Esophagus squamous epithelium (tissue), 5 donors: ENCODE data around the gene MZF1. TPM values are rescaled to one million over a fixed set of nuclear protein-coding genes. Genes with fewer than 3 reads are reported as not detected.

Experiments
- DNase-seq: peaks from one replicate; lab custom pipeline; 2025; lab: John Stamatoyannopoulos, UW
- H3K27ac ChIP-seq, 4 donors: fragments of 200-600 bp; sonication (generic); one replicate each; pipeline ENCODE4 v1.5.1; 2016 to 2019; ENCODE audit warnings: mild to moderate bottlenecking in 1 of 4
- H3K27me3 ChIP-seq, 4 donors: fragments of 200-600 bp; sonication (generic); 1 replicate in 3 of 4; 2 replicates in 1 of 4; pipeline versions ENCODE4 v1.5.1 to v1.6.0; 2017 to 2021; ENCODE audit warnings: antibody characterized with exemption in 1 of 4
- H3K36me3 ChIP-seq, 3 donors: fragments of 200-600 bp; sonication (generic); one replicate each; pipeline ENCODE4 v1.5.1; 2016 to 2019
- H3K4me1 ChIP-seq, 3 donors: fragments of 200-600 bp; sonication (generic); one replicate each; pipeline ENCODE4 v1.5.1; 2017 to 2019
- H3K4me3 ChIP-seq, 4 donors: fragments of 200-600 bp; sonication (generic); 1 replicate in 3 of 4; 2 replicates in 1 of 4; pipeline ENCODE4 v1.5.1; 2016 to 2019; ENCODE audit warnings: mild to moderate bottlenecking in 2 of 4, moderate library complexity in 1 of 4
- H3K9me3 ChIP-seq, 3 donors: fragments of 200-600 bp; sonication (generic); one replicate each; pipeline ENCODE4 v1.5.1; 2016 to 2019
- CTCF ChIP-seq, 6 experiments: fragments of 450-650 bp in 4 of 6; fragments of 200-600 bp in 2 of 6; sonication (generic) in 2 of 6; IDR thresholded peaks; one replicate each; pipeline ENCODE4 v1.5.1; 2016 to 2019; ENCODE audit warnings: antibody characterized with exemption in 6 of 6, mild to moderate bottlenecking in 4 of 6, moderate library complexity in 4 of 6
- POLR2A ChIP-seq, 4 donors: fragments of 450-650 bp; IDR thresholded peaks; one replicate each; pipeline ENCODE4 v1.6.1; 2017; ENCODE audit warnings: antibody characterized with exemption in 4 of 4, mild to moderate bottlenecking in 4 of 4, moderate library complexity in 3 of 4
- WGBS, 2 donors: methylation state at CpG; one replicate each; pipeline ENCODE4 v1.1.5; 2018; 5-methylcytosine and 5-hydroxymethylcytosine counted together
- intact Hi-C: fragments of 100-400 bp; cut with DNase I; formaldehyde crosslinking; loops from one replicate; pipeline ENCODE4 v1.15.0; 2022
- total RNA-seq, 4 donors: library from RNA; depleted of rRNA; stranded (reverse); fragments of >200 nt; gene quantifications; one replicate each; pipeline ENCODE4 v1.1.0, GENCODE V29; 2016
- donor health status: DM: yes; HTN: yes; CAD: no.

MZF1 gene
- total RNA-seq, 4 donors from 2014 or later: 11.8 to 30.9 (median 21.7) TPM

- Histone ChIP-seq H3K9me3 (no peaks in the 10 kb centered on the region), H3K27me3 (no peaks in the 10 kb centered on the region), H3K4me1 (peaks cover 24 to 49% (median 29%) of the 10 kb centered on the region in 3 donors), H3K27ac (no peak overlapping the region), H3K36me3 (peaks cover 41 to 74% (median 55%) of the 10 kb centered on the region in 3 donors), H3K4me3 (no peak overlapping the region)
- WGBS, 2 donors: 87 to 94% methylated on average over 7 to 10 of the region's 18 CpGs
- TF ChIP-seq CTCF (IDR thresholded peaks at IDR 0.05) (no peak), POLR2A (IDR thresholded peaks at IDR 0.05) (no peak)
- DNase-seq: no peak
- intact Hi-C loops: no loop called here
Observed at GRCh38 chr19:58547323-58548312, 25.5 kb downstream of the MZF1 start.

GRCh38 chr19:58546019-58546530, 27.1 kb downstream of the MZF1 start:
- no peak for DNase-seq
- peaks cover 24 to 49% (median 29%) of the 10 kb centered on the region in 3 donors for H3K4me1 ChIP-seq
- peak overlapping the region; percentile 64 to 98 (median 80) for H3K4me3 ChIP-seq
- H3K27me3 ChIP-seq: peaks cover 0 to 5% (median 0%) of the 10 kb centered on the region in 4 donors
- TF ChIP-seq CTCF (IDR thresholded peaks at IDR 0.05) (no peak), POLR2A (IDR thresholded peaks at IDR 0.05) (no peak)
- no peaks in the 10 kb centered on the region for H3K9me3 ChIP-seq
- WGBS, 2 donors: 0 to 18% methylated on average over 1 of the region's 1 CpG
- intact Hi-C loops: no loop called here
- peak overlapping the region in 3 of 4 donors; percentile 93 to 98 (median 95) for H3K27ac ChIP-seq
- peaks cover 39 to 59% (median 40%) of the 10 kb centered on the region in 3 donors for H3K36me3 ChIP-seq

GRCh38 chr19:58545286-58546018, 27.7 kb downstream of the MZF1 start:
- Histone ChIP-seq H3K9me3 (no peaks in the 10 kb centered on the region), H3K27me3 (peaks cover 0 to 6% (median 0%) of the 10 kb centered on the region in 4 donors), H3K4me3 (peak overlapping the region; percentile 64 to 98 (median 80)), H3K4me1 (peaks cover 24 to 49% (median 29%) of the 10 kb centered on the region in 3 donors), H3K27ac (peak overlapping the region; percentile 93 to 98 (median 95)), H3K36me3 (peaks cover 33 to 52% (median 34%) of the 10 kb centered on the region in 3 donors)
- intact Hi-C loops: no loop called here
- DNase-seq: no peak
- TF ChIP-seq CTCF (IDR thresholded peaks at IDR 0.05): no peak
- TF ChIP-seq POLR2A (IDR thresholded peaks at IDR 0.05): no peak
- 2 to 10% methylated on average over 15 to 18 of the region's 21 CpGs for WGBS, 2 donors

- no peaks in the 10 kb centered on the region for H3K9me3 ChIP-seq
- TF ChIP-seq POLR2A (IDR thresholded peaks at IDR 0.05): no peak
- TF ChIP-seq CTCF (IDR thresholded peaks at IDR 0.05): no peak
- intact Hi-C loops: no loop called here
- peaks cover 24 to 49% (median 29%) of the 10 kb centered on the region in 3 donors for H3K4me1 ChIP-seq
- peaks cover 27 to 45% (median 27%) of the 10 kb centered on the region in 3 donors for H3K36me3 ChIP-seq
- H3K4me3 ChIP-seq: peak overlapping the region; percentile 64 to 98 (median 80)
- 0 to 3% methylated on average over 5 to 17 of the region's 92 CpGs for WGBS, 2 donors
- H3K27me3 ChIP-seq: peaks cover 0 to 11% (median 0%) of the 10 kb centered on the region in 4 donors
- peak overlapping the region; percentile 93 to 98 (median 95) for H3K27ac ChIP-seq
- no peak for DNase-seq
Observed at GRCh38 chr19:58544591-58545285, 28.4 kb downstream of the MZF1 start.
